HG02759 (cell line): ENCODE results near the gene PODNL1.

Experiments
- ATAC-seq: cut with Tn5 transposase; IDR thresholded peaks from one replicate; pipeline ENCODE4 v1.9.1; 2021; ENCODE audit warnings: mild to moderate bottlenecking, moderate library complexity; ENCODE audit not compliant: unreplicated experiment

Gene PODNL1

DNA sequence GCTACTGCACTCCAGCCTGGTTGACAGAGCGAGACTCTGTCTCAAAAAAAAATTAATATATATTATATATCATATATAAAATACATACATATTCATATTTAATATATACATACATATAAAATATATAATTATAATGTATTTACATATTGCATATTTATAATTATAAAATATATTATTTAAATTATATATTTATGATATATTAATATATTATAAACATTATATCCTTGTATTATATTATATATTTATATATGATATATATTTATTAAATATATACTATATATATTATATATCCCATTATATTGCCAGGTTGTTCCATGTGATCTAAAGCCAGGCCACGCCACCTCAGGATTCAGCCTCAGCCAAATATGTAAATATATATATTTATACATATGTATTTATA, 42.0 kb downstream of the PODNL1 start:
- no peak for ATAC-seq

- ATAC-seq, result no peak
These were observed 43.7 kb downstream of the PODNL1 start for GRCh38 chr19:13894552-13894951.

DNA sequence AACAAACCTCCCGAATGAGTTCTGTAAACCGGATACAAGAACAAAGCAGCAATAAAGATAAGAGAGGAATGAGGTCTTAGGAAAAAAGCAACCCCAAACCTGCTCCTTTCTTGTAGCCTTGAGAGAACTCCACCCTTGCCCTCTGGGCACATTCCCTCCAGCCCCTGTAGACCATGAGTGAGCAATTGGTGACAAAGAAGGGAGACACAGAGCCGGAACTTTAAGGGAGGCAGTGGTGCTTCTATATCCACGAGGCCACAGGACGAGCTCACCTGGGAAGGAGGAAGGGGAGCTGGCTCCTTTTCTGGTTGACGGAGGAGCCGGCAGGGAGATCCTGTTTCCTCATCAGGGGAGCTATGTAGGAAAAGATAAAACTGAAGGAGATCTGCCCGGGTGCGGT, 45.3 kb downstream of the PODNL1 start:
- ATAC-seq, result no peak

DNA sequence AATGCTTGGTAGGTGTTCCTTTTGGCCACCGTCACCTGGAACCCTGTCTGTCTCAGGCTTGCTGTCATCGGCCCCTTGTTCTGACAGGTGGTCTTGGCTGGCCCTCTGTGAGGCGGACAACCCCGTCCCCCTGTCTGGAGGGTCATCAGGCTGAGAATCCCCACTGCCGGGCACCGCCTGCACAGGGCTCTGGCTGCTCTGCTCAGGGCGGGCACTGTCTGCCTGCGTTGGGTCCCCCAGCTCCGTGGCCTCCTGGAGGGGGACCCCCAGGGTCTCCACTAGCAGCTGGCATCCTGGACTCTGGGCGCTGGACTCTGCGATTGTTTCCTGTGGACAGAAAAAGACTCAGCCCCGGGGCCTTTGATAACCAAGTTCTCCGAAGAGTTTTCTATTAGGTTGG, 48.1 kb downstream of the PODNL1 start:
- ATAC-seq, result no peak

GRCh38 chr19:13888281-13888680, 49.9 kb downstream of the PODNL1 start:
- ATAC-seq, result no peak

DNA sequence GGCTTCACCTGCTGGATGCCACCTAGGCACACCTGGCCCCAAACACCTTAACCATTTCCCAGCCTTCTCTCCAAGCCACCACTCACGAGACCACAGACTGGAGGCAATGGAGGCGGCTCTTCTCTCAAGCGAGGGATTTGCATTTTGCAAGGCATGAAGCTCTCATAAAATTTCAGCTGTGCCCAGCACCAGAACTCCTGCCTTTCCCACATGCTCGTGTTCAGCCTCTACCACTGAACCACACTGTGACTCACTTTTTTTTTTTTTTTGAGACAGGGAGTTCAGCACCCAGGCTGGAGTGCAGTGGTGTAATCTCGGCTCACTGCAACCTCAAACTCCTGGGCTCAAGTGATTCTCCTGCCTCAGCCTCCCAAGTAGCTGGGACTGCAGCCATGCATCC, 50.7 kb downstream of the PODNL1 start:
- no peak for ATAC-seq

DNA sequence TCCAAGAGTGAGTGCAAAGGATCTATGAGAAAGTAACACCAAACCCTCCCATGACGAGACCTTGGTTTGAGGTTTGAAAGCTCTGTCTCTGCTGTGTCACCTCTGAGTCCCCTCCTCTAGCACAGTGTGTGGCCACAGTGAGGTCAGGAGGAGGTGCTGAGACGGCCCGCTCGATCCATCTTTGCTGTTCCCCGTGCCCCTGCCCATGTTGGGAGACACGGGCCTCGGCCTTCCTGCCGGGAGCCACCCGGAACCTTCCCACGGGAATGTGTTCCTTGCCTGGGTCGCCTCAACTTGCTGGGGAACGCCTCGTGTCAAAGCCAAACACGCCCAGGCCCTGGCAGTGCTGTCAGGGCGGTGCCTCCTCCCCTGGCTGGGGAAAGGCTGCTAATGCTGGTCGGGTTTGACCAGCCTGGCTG, 51.2 kb downstream of the PODNL1 start:
- no peak for ATAC-seq

DNA sequence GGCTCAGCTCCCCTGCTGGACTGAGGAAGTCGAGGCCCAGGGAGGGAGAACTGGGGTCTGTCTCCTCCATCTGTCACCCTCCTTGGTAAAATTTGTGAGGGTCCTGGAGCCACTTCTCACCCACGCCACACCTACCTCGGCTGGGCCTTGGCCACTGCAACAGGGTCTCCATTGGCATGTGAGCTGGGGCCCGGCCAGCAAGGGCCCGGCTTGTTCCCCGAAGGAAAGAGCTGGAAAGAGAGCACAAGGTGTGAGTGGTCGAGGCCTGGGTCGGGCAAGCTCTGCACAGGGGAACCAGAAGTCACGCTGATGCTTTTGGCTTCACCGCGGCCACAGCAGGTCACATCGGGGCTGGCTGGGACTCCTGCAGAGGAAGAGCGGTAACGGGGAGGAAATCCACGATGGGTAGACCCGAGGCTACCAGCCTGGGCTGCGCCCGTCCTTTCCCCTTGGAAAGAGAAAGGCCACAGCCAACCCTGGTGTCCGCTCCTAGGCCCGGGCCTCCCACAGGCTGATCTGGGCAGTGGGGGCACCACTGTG, 52.3 kb downstream of the PODNL1 start:
- ATAC-seq, result no peak

- ATAC-seq, result no peak
These were observed 53.3 kb downstream of the PODNL1 start for GRCh38 chr19:13884726-13885591.

- ATAC-seq, result no peak
These were observed 54.6 kb downstream of the PODNL1 start for GRCh38 chr19:13883516-13884064.

- no peak for ATAC-seq
These were observed 55.4 kb downstream of the PODNL1 start for GRCh38 chr19:13882836-13883235.

- no peak for ATAC-seq
These were observed 55.8 kb downstream of the PODNL1 start for GRCh38 chr19:13882419-13882795.

DNA sequence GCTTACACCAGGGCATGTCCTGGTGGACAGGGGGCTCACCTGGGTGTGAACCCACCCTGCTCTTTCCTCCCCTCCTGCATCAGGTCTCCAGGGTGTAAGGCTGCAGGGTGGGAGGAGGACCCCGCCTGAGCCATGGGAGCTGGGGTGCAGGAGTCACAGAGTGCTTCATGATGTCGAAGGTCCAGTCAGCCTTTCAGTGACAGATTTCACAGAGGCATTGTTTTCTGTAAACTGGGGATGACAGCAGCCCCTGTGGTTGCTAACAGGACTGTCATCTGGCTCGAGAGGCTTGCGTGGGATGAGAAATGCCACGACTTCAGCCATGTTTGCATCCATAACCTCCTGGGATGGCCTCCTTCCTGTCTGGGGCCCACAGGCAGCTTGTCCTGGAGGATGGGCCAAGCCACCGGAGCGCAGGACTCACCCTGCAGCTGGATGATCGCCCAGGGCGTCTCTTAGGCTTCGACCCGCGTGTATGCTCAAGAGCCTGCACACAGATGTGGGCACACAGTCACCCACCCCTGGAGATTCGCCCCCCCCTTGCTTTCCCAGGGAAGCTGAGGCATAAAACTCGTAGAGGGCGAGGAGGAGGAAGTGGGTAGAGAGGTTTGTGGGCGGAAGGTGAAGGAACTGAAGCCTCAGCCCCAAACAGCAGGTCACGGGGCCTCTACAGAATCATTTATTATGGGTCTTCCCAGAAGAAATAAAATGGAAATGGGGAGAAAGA, 56.4 kb downstream of the PODNL1 start:
- ATAC-seq, result no peak

- no peak for ATAC-seq
These were observed 56.9 kb downstream of the PODNL1 start for GRCh38 chr19:13881251-13881691.
